ENCODE results near the gene GTPBP3.

GTPBP3 gene

DNA sequence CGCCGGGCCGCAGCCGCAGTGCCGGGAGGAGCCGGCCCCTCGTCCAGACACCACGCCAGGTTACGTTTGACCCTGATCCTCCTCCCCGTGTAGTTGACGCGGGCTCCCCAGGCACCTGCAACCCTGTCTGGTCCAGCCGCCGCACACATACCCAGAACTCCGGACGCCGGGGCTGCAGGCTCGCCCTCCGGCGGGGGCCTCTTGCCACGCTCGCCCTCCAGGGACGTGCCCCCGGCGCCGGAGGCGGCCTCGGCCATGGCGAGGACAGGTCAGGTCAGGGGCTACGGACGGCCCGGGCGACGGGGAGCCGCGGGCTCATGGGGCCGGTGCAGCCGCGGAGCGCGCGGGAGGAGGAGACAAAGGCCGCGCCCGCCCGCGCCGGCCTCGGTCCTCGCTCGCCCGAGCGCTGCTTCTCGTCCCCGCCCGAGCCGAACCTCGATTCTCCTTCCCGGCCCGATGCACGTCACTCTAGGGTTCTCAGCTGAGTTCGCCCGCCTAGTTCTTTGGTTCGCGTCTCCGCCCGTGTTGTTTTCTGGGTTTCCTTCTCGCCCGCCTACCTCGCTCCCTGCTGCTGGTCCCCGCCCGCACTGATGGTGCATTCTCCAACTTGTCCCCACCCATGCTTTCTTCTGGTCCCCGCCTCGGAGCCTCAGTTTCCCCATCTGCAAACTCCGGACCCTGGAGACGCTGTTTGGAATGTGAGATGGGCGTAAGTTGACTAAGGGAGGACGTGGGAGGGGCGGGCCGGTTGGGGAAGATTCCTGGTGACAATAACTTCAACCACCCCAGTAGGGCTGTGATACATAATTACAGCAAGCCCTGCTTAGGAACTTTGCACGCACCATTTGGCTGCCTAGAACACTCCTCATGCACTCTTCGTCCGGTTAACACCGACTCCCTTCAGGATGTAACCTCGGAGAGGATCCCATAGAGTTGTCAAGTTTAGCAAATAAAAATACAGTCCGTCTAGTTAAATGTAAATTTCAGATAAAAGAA lies 2.6 kb upstream of the GTPBP3 start, which contains the start of gene ANO8:
Gene ANO8, minus strand, starts transcription at position 442 of the 996 bp plus-strand sequence. Its CDS starts 185 bp downstream, at position 257.
- no peaks in the 10 kb centered on the region for H3K27me3 ChIP-seq (replicated peaks; ENCODE audit: control insufficient read depth, insufficient read depth, low read length, poor library complexity, severe bottlenecking)
- H3K4me3 ChIP-seq (ENCODE audit: insufficient read depth, low read depth, low read length, poor library complexity, severe bottlenecking), result peak within 1 kb of the TSS; percentile 81
- peaks cover 35% of the 10 kb centered on the region for H3K4me1 ChIP-seq (ENCODE audit: control insufficient read depth, insufficient read depth, low read length, poor library complexity, severe bottlenecking)
- H3K27ac ChIP-seq (ENCODE audit: insufficient read depth, low read length, poor library complexity, severe bottlenecking), result peak within 1 kb of the TSS; percentile 66
- H3K9me3 ChIP-seq (ENCODE audit: control insufficient read depth, low read length), result no peaks in the 10 kb centered on the region
- no peaks in the 10 kb centered on the region for H3K36me3 ChIP-seq (ENCODE audit: control insufficient read depth, insufficient read depth, low read length)
- peak; percentile 79 to 90 (median 87) for DNase-seq

GRCh38 chr19:17335575-17335974 lies 1.8 kb upstream of the GTPBP3 start:
- Histone ChIP-seq H3K4me1 (ENCODE audit: control insufficient read depth, insufficient read depth, low read length, poor library complexity, severe bottlenecking) (peaks cover 35% of the 10 kb centered on the region), H3K27ac (ENCODE audit: insufficient read depth, low read length, poor library complexity, severe bottlenecking) (no peak overlapping the region), H3K9me3 (ENCODE audit: control insufficient read depth, low read length) (no peaks in the 10 kb centered on the region)

DNA sequence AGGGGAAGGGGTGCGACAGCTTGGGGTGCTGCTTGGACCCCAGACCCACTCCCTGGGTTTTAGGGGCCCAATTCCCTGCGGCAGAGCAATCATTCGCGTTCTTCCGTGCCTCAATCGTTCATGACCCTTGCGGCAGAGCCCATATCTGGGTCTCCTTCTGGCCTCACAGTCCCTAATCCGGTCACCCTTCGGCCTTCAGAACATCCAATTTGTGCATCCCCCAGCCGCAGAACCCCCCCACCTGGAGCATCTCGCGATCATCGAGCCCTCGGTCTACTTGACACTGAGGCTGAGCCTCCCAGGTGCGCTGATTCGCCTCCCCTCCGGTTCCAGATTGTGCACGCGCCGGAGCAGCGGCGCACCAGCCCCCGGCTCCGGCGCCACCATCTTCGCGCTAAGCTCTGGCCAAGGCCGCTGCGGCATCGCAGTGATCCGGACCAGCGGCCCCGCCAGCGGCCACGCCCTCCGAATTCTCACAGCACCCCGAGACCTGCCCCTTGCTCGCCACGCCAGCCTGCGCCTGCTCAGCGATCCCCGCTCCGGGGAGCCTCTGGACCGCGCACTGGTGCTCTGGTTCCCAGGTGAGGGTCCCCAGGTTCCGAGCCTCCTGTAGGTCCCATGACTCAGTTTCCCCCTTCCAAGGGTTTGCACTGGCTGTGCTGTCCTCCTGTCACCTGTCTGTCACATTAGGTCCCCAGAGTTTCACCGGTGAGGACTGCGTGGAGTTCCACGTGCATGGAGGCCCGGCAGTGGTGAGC lies 501 bp downstream of the GTPBP3 start:
- H3K4me3 ChIP-seq (ENCODE audit: insufficient read depth, low read depth, low read length, poor library complexity, severe bottlenecking), result peak overlapping the region; percentile 77
- H3K27ac ChIP-seq (ENCODE audit: insufficient read depth, low read length, poor library complexity, severe bottlenecking), result peak overlapping the region; percentile 55
- H3K27me3 ChIP-seq (replicated peaks; ENCODE audit: control insufficient read depth, insufficient read depth, low read length, poor library complexity, severe bottlenecking), result no peaks in the 10 kb centered on the region
- no peak for DNase-seq
- H3K9me3 ChIP-seq (ENCODE audit: control insufficient read depth, low read length), result no peaks in the 10 kb centered on the region
- H3K36me3 ChIP-seq (ENCODE audit: control insufficient read depth, insufficient read depth, low read length), result peaks cover 6% of the 10 kb centered on the region
- peaks cover 35% of the 10 kb centered on the region for H3K4me1 ChIP-seq (ENCODE audit: control insufficient read depth, insufficient read depth, low read length, poor library complexity, severe bottlenecking)

More at GRCh38 chr19:17335575-17335974, 1.8 kb upstream of the GTPBP3 start:
- Histone ChIP-seq H3K36me3 (ENCODE audit: control insufficient read depth, insufficient read depth, low read length) (no peaks in the 10 kb centered on the region), H3K4me3 (ENCODE audit: insufficient read depth, low read depth, low read length, poor library complexity, severe bottlenecking) (peak overlapping the region; percentile 81), H3K27me3 (replicated peaks; ENCODE audit: control insufficient read depth, insufficient read depth, low read length, poor library complexity, severe bottlenecking) (no peaks in the 10 kb centered on the region)
- DNase-seq, result no peak

DNA sequence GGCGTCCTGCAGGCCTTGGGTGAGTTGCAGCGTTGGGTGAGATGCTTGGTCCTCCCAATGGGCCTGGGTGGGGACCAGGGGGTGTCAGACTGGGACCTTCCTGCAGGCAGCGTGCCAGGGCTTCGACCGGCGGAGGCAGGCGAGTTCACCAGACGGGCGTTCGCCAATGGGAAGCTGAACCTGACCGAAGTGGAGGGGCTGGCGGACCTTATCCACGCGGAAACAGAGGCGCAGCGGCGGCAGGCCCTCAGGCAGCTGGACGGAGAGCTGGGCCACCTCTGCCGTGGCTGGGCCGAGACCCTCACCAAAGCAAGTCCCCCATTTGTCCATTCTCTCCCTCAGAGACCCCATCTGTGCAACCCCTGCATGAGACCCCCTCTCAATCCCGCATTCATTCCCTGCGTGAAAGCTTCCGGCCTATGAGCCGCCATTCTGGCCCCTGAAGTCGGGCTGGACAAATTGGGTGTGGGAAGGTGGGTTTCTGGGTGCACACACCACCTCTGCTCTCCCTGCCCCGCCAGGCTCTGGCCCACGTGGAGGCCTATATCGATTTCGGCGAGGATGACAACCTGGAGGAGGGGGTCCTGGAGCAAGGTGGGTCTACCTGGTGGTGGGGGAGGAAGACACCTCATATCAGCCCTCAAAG lies 1.2 kb downstream of the GTPBP3 start:
- no peak for DNase-seq
- peaks cover 34% of the 10 kb centered on the region for H3K4me1 ChIP-seq (ENCODE audit: control insufficient read depth, insufficient read depth, low read length, poor library complexity, severe bottlenecking)
- peak overlapping the region; percentile 55 for H3K27ac ChIP-seq (ENCODE audit: insufficient read depth, low read length, poor library complexity, severe bottlenecking)
- H3K27me3 ChIP-seq (replicated peaks; ENCODE audit: control insufficient read depth, insufficient read depth, low read length, poor library complexity, severe bottlenecking), result no peaks in the 10 kb centered on the region
- peaks cover 6% of the 10 kb centered on the region for H3K36me3 ChIP-seq (ENCODE audit: control insufficient read depth, insufficient read depth, low read length)
- no peaks in the 10 kb centered on the region for H3K9me3 ChIP-seq (ENCODE audit: control insufficient read depth, low read length)
- peak overlapping the region; percentile 77 for H3K4me3 ChIP-seq (ENCODE audit: insufficient read depth, low read depth, low read length, poor library complexity, severe bottlenecking)

GRCh38 chr19:17339088-17339741 lies 1.9 kb downstream of the GTPBP3 start:
- H3K9me3 ChIP-seq (ENCODE audit: control insufficient read depth, low read length), result no peaks in the 10 kb centered on the region
- H3K4me3 ChIP-seq (ENCODE audit: insufficient read depth, low read depth, low read length, poor library complexity, severe bottlenecking), result no peak overlapping the region
- no peaks in the 10 kb centered on the region for H3K27me3 ChIP-seq (replicated peaks; ENCODE audit: control insufficient read depth, insufficient read depth, low read length, poor library complexity, severe bottlenecking)
- H3K36me3 ChIP-seq (ENCODE audit: control insufficient read depth, insufficient read depth, low read length), result peaks cover 6% of the 10 kb centered on the region
- peaks cover 28% of the 10 kb centered on the region for H3K4me1 ChIP-seq (ENCODE audit: control insufficient read depth, insufficient read depth, low read length, poor library complexity, severe bottlenecking)
- DNase-seq, result no peak
- no peak overlapping the region for H3K27ac ChIP-seq (ENCODE audit: insufficient read depth, low read length, poor library complexity, severe bottlenecking)

DNA sequence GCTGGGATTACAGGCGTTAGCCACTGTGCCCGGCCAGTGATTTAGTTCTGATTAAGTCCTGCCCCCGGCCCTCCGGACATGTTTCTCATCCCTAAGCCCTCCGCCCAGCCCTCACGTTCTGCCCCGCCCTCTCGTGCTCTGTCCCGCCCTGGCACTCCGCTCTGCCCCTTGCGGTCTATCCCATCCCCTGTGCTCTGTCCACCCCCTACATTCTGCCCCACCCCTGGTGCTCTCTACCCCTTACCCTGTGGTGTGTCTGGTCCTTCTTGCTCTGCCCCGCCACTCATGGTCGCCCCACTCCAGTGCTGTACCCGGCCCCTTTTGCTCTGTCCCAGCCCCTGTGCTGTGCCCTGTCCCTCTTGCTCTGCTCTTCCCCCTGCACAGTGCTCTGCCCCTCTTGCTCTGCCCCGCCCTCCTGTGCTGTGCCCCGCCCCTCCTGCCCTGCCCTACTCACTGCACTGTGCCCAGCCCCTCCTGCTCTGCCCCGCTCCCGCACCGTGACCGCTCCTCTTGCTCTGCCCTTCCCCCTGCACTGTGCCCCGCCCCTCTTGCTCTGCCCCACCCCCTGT lies 3.0 kb downstream of the GTPBP3 start:
- Histone ChIP-seq H3K27me3 (replicated peaks; ENCODE audit: control insufficient read depth, insufficient read depth, low read length, poor library complexity, severe bottlenecking) (no peaks in the 10 kb centered on the region), H3K9me3 (ENCODE audit: control insufficient read depth, low read length) (no peaks in the 10 kb centered on the region), H3K4me3 (ENCODE audit: insufficient read depth, low read depth, low read length, poor library complexity, severe bottlenecking) (no peak overlapping the region), H3K27ac (ENCODE audit: insufficient read depth, low read length, poor library complexity, severe bottlenecking) (no peak overlapping the region), H3K4me1 (ENCODE audit: control insufficient read depth, insufficient read depth, low read length, poor library complexity, severe bottlenecking) (peaks cover 19% of the 10 kb centered on the region), H3K36me3 (ENCODE audit: control insufficient read depth, insufficient read depth, low read length) (peaks cover 6% of the 10 kb centered on the region)
- DNase-seq, result no peak

DNA sequence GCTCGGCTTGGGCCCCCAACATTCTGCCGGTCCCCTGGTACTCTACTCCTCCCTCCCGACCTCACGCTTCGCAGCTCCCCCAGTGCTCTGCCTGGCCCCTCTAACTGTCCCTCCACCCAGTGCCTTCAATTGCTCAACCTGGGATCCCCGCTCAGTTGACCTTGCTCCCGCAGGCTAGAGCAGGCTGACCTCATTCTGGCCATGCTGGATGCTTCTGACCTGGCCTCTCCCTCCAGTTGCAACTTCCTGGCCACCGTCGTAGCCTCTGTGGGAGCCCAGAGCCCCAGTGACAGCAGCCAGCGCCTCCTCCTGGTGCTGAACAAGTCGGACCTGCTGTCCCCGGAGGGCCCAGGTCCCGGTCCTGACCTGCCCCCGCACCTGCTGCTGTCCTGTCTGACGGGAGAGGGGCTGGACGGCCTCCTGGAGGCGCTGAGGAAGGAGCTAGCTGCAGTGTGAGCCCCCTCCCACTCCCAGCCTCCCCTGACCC lies 3.6 kb downstream of the GTPBP3 start:
- DNase-seq, result no peak
- Histone ChIP-seq H3K27me3 (replicated peaks; ENCODE audit: control insufficient read depth, insufficient read depth, low read length, poor library complexity, severe bottlenecking) (no peaks in the 10 kb centered on the region), H3K36me3 (ENCODE audit: control insufficient read depth, insufficient read depth, low read length) (peaks cover 6% of the 10 kb centered on the region), H3K4me1 (ENCODE audit: control insufficient read depth, insufficient read depth, low read length, poor library complexity, severe bottlenecking) (peaks cover 18% of the 10 kb centered on the region), H3K4me3 (ENCODE audit: insufficient read depth, low read depth, low read length, poor library complexity, severe bottlenecking) (no peak overlapping the region), H3K9me3 (ENCODE audit: control insufficient read depth, low read length) (no peaks in the 10 kb centered on the region), H3K27ac (ENCODE audit: insufficient read depth, low read length, poor library complexity, severe bottlenecking) (no peak overlapping the region)

- DNase-seq, result no peak
- H3K27ac ChIP-seq (ENCODE audit: insufficient read depth, low read length, poor library complexity, severe bottlenecking), result no peak overlapping the region
- H3K4me1 ChIP-seq (ENCODE audit: control insufficient read depth, insufficient read depth, low read length, poor library complexity, severe bottlenecking), result peaks cover 17% of the 10 kb centered on the region
- peaks cover 6% of the 10 kb centered on the region for H3K36me3 ChIP-seq (ENCODE audit: control insufficient read depth, insufficient read depth, low read length)
- no peaks in the 10 kb centered on the region for H3K27me3 ChIP-seq (replicated peaks; ENCODE audit: control insufficient read depth, insufficient read depth, low read length, poor library complexity, severe bottlenecking)
- H3K9me3 ChIP-seq (ENCODE audit: control insufficient read depth, low read length), result no peaks in the 10 kb centered on the region
- H3K4me3 ChIP-seq (ENCODE audit: insufficient read depth, low read depth, low read length, poor library complexity, severe bottlenecking), result no peak overlapping the region
Observed at GRCh38 chr19:17341386-17341785, 4.0 kb downstream of the GTPBP3 start.

DNA sequence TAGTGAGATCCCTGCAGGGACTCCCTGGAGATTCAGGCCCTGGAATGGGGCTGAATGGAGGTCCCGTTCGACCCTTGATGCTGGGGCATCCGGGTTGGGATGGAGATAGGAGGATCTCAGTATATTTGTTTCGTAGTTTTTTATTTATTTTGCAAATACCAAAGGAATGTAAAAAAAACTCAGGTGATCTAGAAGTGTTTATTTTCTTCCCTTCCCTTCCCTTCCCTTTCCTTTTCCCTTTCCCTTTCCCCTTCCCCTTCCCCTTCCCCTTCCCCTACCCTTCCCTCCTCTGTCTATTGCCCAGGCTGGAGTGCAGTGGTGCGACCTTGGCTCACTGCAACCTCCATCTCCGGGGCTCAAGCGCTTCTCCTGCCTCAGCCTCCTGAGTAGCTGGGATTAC lies 4.5 kb downstream of the GTPBP3 start:
- peaks cover 6% of the 10 kb centered on the region for H3K36me3 ChIP-seq (ENCODE audit: control insufficient read depth, insufficient read depth, low read length)
- no peaks in the 10 kb centered on the region for H3K27me3 ChIP-seq (replicated peaks; ENCODE audit: control insufficient read depth, insufficient read depth, low read length, poor library complexity, severe bottlenecking)
- no peak overlapping the region for H3K27ac ChIP-seq (ENCODE audit: insufficient read depth, low read length, poor library complexity, severe bottlenecking)
- no peak for DNase-seq
- no peaks in the 10 kb centered on the region for H3K9me3 ChIP-seq (ENCODE audit: control insufficient read depth, low read length)
- peaks cover 13% of the 10 kb centered on the region for H3K4me1 ChIP-seq (ENCODE audit: control insufficient read depth, insufficient read depth, low read length, poor library complexity, severe bottlenecking)
- H3K4me3 ChIP-seq (ENCODE audit: insufficient read depth, low read depth, low read length, poor library complexity, severe bottlenecking), result no peak overlapping the region
